H9 (cell line): ENCODE results near the gene SLC7A5. TPM values are rescaled to one million over a fixed set of nuclear protein-coding genes. Genes with fewer than 3 reads are reported as not detected.
"Not testable (repeated sequence)": the region's sequence is repeated elsewhere in the genome, so short reads cannot be mapped to it uniquely, and the experiment has no call there.

Experiments used
- DNase-seq: peaks from one replicate; pipeline ENCODE4 v3.0.0-alpha.2; 2017
- H2AFZ ChIP-seq: one replicate; pipeline ENCODE4 v1.6.1; 2013; ENCODE audit warnings: mild to moderate bottlenecking, low read length, control low read depth, moderate library complexity
- H2AK5ac ChIP-seq: 2 replicates; pipeline ENCODE4 v1.6.1; 2013; ENCODE audit warnings: low read length, control low read depth, mixed read lengths; ENCODE audit not compliant: insufficient read length
- H2BK120ac ChIP-seq: one replicate; pipeline ENCODE4 v1.6.1; 2013; ENCODE audit warnings: low read depth, mild to moderate bottlenecking, low read length, control low read depth, inconsistent platforms; ENCODE audit not compliant: poor library complexity, severe bottlenecking
- H2BK12ac ChIP-seq: 2 replicates; pipeline ENCODE4 v1.6.1; 2013; ENCODE audit warnings: low read length, control low read depth, mixed read lengths, low read depth; ENCODE audit not compliant: insufficient read length
- H2BK15ac ChIP-seq: 2 replicates; pipeline ENCODE4 v1.6.1; 2013; ENCODE audit warnings: low read depth, low read length, control low read depth
- H2BK20ac ChIP-seq: one replicate; pipeline ENCODE4 v1.6.1; 2013; ENCODE audit warnings: low read depth, mild to moderate bottlenecking, low read length, control low read depth, inconsistent platforms; ENCODE audit not compliant: poor library complexity, severe bottlenecking
- H2BK5ac ChIP-seq: 2 replicates; pipeline ENCODE4 v1.6.1; 2013; ENCODE audit warnings: low read length, control low read depth, mixed read lengths; ENCODE audit not compliant: insufficient read length
- H3K14ac ChIP-seq: 2 replicates; pipeline ENCODE4 v1.6.1; 2013; ENCODE audit warnings: low read length, control low read depth; ENCODE audit not compliant: insufficient read depth
- H3K18ac ChIP-seq: 2 replicates; pipeline ENCODE4 v1.6.1; 2013; ENCODE audit warnings: low read depth, mild to moderate bottlenecking, mixed read lengths, low read length, control low read depth; ENCODE audit not compliant: insufficient read length
- H3K23ac ChIP-seq: 2 replicates; pipeline ENCODE4 v1.6.1; 2013; ENCODE audit warnings: low read length, control low read depth, mixed read lengths, low read depth; ENCODE audit not compliant: insufficient read length
- H3K23me2 ChIP-seq: 2 replicates; pipeline ENCODE4 v1.6.1; 2013; ENCODE audit warnings: low read depth, mild to moderate bottlenecking, mixed read lengths, low read length, control low read depth; ENCODE audit not compliant: insufficient read length, poor library complexity, severe bottlenecking
- H3K27ac ChIP-seq: 2 replicates; pipeline ENCODE4 v1.5.1; 2013; ENCODE audit warnings: low read length, control low read depth, mixed read lengths, low read depth; ENCODE audit not compliant: insufficient read length
- H3K27me3 ChIP-seq: 2 replicates; pipeline ENCODE4 v1.6.1; 2013; ENCODE audit warnings: low read length, control low read depth, inconsistent platforms; ENCODE audit not compliant: insufficient read depth
- H3K4ac ChIP-seq: 2 replicates; pipeline ENCODE4 v1.6.1; 2013; ENCODE audit warnings: low read depth, mild to moderate bottlenecking, control low read depth, inconsistent platforms, low read length, moderate library complexity
- H3K4me1 ChIP-seq: 2 replicates; pipeline ENCODE4 v1.6.1; 2013; ENCODE audit warnings: low read length, control low read depth, inconsistent platforms; ENCODE audit not compliant: insufficient read depth
- H3K4me2 ChIP-seq: 2 replicates; pipeline ENCODE4 v1.6.1; 2013; ENCODE audit warnings: low read length, control low read depth, mixed read lengths; ENCODE audit not compliant: insufficient read length, insufficient read depth
- H3K56ac ChIP-seq: 2 replicates; pipeline ENCODE4 v1.6.1; 2013; ENCODE audit warnings: low read depth, mild to moderate bottlenecking, mixed read lengths, low read length, control low read depth; ENCODE audit not compliant: insufficient read length
- H3K79me1 ChIP-seq: 2 replicates; pipeline ENCODE4 v1.6.1; 2013; ENCODE audit warnings: low read depth, mild to moderate bottlenecking, moderate library complexity, low read length, control low read depth, inconsistent platforms; ENCODE audit not compliant: insufficient read depth, poor library complexity, severe bottlenecking
- H3K79me2 ChIP-seq: 2 replicates; pipeline ENCODE4 v1.6.1; 2013; ENCODE audit warnings: low read length, control low read depth, inconsistent platforms; ENCODE audit not compliant: insufficient read depth
- H3K9ac ChIP-seq: 2 replicates; pipeline ENCODE4 v1.6.1; 2013; ENCODE audit warnings: low read length, control low read depth, mixed read lengths; ENCODE audit not compliant: insufficient read length; ENCODE audit errors: extremely low read depth
- H3K9me3 ChIP-seq: one replicate; pipeline ENCODE4 v1.6.1; 2013; ENCODE audit warnings: low read depth, low read length, inconsistent platforms; ENCODE audit not compliant: control insufficient read depth
- H3T11ph ChIP-seq: one replicate; pipeline ENCODE4 v1.6.1; 2013; ENCODE audit warnings: mild to moderate bottlenecking, low read length, control low read depth, inconsistent platforms
- H4K20me1 ChIP-seq: one replicate; pipeline ENCODE4 v1.6.1; 2013; ENCODE audit not compliant: control insufficient read depth, insufficient read length, insufficient read depth
- H4K5ac ChIP-seq: 2 replicates; pipeline ENCODE4 v1.6.1; 2013; ENCODE audit warnings: low read depth, mild to moderate bottlenecking, mixed read lengths, low read length, control low read depth; ENCODE audit not compliant: insufficient read length
- H4K8ac ChIP-seq: replicated peaks from 2 replicates; pipeline ENCODE4 v1.6.1; 2013; ENCODE audit warnings: low read length, control low read depth, mixed read lengths, low read depth; ENCODE audit not compliant: insufficient read length
- H4K91ac ChIP-seq: 2 replicates; pipeline ENCODE4 v1.6.1; 2013; ENCODE audit warnings: low read depth, mild to moderate bottlenecking, moderate library complexity, mixed read lengths, low read length, control low read depth; ENCODE audit not compliant: insufficient read length
- H3K27ac Mint-ChIP-seq, 3 experiments: 2 replicates in 2 of 3; 3 replicates in 1 of 3; pipeline ENCODE4 v1.8.0; 2020 to 2021; ENCODE audit warnings: mixed read lengths in 3 of 3, mild to moderate bottlenecking in 1 of 3, moderate library complexity in 1 of 3
- H3K27me3 Mint-ChIP-seq: 2 replicates; pipeline ENCODE4 v1.8.0; 2021; ENCODE audit warnings: low read depth, mild to moderate bottlenecking, moderate library complexity, mixed read lengths
- H3K36me3 Mint-ChIP-seq, 3 experiments: 2 replicates in 2 of 3; 3 replicates in 1 of 3; pipeline ENCODE4 v1.8.0; 2020 to 2021; ENCODE audit warnings: low read depth in 3 of 3, mixed read lengths in 3 of 3; ENCODE audit not compliant: insufficient read depth in 1 of 3
- H3K4me1 Mint-ChIP-seq, 2 experiments: 2 replicates each; pipeline ENCODE4 v1.8.0; 2020; ENCODE audit warnings: mixed read lengths in 2 of 2
- H3K4me3 Mint-ChIP-seq, 2 experiments: 2 replicates in 1 of 2; 3 replicates in 1 of 2; pipeline ENCODE4 v1.8.0; 2020 to 2021; ENCODE audit warnings: mild to moderate bottlenecking in 2 of 2, mixed read lengths in 2 of 2, moderate library complexity in 1 of 2
- H3K9me3 Mint-ChIP-seq, 2 experiments: 2 replicates in 1 of 2; 3 replicates in 1 of 2; pipeline ENCODE4 v1.8.0; 2020; ENCODE audit warnings: mild to moderate bottlenecking in 2 of 2, mixed read lengths in 2 of 2, moderate library complexity in 1 of 2
- WGBS: extraction: QIAGEN DNeasy Blood & Tissue Kit; methylation state at CpG from one replicate; pipeline ENCODE4 v1.1.7; 2013; ENCODE audit warnings: missing lambda C conversion rate, low lambda C conversion rate, mixed read lengths; ENCODE audit not compliant: insufficient read length; ENCODE audit errors: extremely low coverage; 5-methylcytosine and 5-hydroxymethylcytosine counted together
- total RNA-seq: library from RNA; stranded (reverse); gene quantifications from 2 replicates; pipeline ENCODE4 v1.2.1, GENCODE V29; 2021
- TF ChIP-seq, protein P1 (sequence below): fragments of 200-600 bp; sonication (generic); conservative IDR thresholded peaks from 3 replicates; pipeline ENCODE4 v1.8.0; 2021; ENCODE audit warnings: antibody characterized with exemption, mild to moderate bottlenecking

The SLC7A5 gene
- total RNA-seq, 1 experiment from 2014 or later: 217 TPM

DNA sequence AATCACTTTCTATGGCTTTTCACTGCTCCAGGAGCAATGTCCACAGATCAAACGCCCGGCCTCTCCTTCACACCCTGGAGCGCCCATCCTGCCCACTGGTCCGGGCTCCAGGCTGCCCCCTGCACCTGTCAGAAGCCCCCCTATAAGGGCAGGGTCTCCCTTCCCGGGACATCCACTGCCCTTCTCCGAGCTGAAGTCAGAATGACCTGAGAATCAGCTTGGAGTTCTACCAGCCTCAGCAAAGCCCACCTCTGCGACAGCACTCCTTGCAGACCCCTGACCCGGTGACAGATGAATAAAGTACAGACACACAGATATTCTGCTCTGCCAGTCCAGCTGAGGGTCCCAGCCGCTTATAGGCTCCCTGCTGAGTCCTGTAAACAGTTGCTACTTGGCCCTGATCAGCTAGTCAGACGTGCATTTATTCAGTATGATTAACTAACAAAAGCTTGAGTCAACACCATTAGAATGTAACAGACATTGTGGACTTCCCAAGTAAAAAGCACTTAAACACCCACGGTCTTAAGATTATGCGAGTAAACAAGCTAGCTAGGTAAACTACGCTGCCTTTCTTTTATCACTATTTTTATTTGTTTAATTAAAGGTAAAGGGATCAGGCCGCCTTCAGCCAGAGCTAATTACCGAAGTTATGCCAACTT lies 4.8 kb downstream of the SLC7A5 start:
- peaks cover 16% of the 10 kb centered on the region; the same call in 1 of the 2 replicates for H3K79me2 ChIP-seq
- H2BK5ac ChIP-seq: no peak overlapping the region
- H3K56ac ChIP-seq: no peak overlapping the region
- H3K23ac ChIP-seq: no peak overlapping the region
- no peak overlapping the region for H4K8ac ChIP-seq
- H2AFZ ChIP-seq: no peak overlapping the region
- no peak for DNase-seq
- H3K9me3 ChIP-seq: no peaks in the 10 kb centered on the region
- peaks cover 11% of the 10 kb centered on the region; the same call in 1 of the 2 replicates for H3K27me3 ChIP-seq
- H3K4me2 ChIP-seq: no peak overlapping the region
- H3K4me1 ChIP-seq: no peaks in the 10 kb centered on the region; the same call in 1 of the 2 replicates
- Mint-ChIP-seq H3K27ac (no peak overlapping the region), H3K36me3 (peaks cover 47 to 61% (median 53%) of the 10 kb centered on the region in 3 experiments), H3K4me1 (peaks cover 39 to 49% of the 10 kb centered on the region in 2 experiments), H3K9me3 (no peaks in the 10 kb centered on the region; a peak in 1 of 5 replicates), H3K4me3 (peak overlapping the region; percentile 34 to 35; a peak in 3 of 5 replicates), H3K27me3 (peaks cover 66% of the 10 kb centered on the region)
- H2AK5ac ChIP-seq: no peak overlapping the region
- no peak overlapping the region for H3K4ac ChIP-seq
- H4K20me1 ChIP-seq: no peaks in the 10 kb centered on the region
- H4K91ac ChIP-seq: no peak overlapping the region
- no peak overlapping the region for H3K14ac ChIP-seq
- peaks cover 3% of the 10 kb centered on the region for H3K79me1 ChIP-seq
- H3K23me2 ChIP-seq: peaks cover 8% of the 10 kb centered on the region
- H2BK120ac ChIP-seq: no peak overlapping the region
- H3K27ac ChIP-seq: no peak overlapping the region
- no CpG with 5 or more reads among the region's 15 CpGs for WGBS
- H4K5ac ChIP-seq: no peak overlapping the region
- no peak overlapping the region for H3K9ac ChIP-seq
- TF ChIP-seq, protein P1, sequence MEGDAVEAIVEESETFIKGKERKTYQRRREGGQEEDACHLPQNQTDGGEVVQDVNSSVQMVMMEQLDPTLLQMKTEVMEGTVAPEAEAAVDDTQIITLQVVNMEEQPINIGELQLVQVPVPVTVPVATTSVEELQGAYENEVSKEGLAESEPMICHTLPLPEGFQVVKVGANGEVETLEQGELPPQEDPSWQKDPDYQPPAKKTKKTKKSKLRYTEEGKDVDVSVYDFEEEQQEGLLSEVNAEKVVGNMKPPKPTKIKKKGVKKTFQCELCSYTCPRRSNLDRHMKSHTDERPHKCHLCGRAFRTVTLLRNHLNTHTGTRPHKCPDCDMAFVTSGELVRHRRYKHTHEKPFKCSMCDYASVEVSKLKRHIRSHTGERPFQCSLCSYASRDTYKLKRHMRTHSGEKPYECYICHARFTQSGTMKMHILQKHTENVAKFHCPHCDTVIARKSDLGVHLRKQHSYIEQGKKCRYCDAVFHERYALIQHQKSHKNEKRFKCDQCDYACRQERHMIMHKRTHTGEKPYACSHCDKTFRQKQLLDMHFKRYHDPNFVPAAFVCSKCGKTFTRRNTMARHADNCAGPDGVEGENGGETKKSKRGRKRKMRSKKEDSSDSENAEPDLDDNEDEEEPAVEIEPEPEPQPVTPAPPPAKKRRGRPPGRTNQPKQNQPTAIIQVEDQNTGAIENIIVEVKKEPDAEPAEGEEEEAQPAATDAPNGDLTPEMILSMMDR: no peak
- no peak overlapping the region for H2BK12ac ChIP-seq
- H2BK20ac ChIP-seq: no peak overlapping the region
- H3T11ph ChIP-seq: no peak overlapping the region
- no peak overlapping the region for H3K18ac ChIP-seq
- no peak overlapping the region for H2BK15ac ChIP-seq

DNA sequence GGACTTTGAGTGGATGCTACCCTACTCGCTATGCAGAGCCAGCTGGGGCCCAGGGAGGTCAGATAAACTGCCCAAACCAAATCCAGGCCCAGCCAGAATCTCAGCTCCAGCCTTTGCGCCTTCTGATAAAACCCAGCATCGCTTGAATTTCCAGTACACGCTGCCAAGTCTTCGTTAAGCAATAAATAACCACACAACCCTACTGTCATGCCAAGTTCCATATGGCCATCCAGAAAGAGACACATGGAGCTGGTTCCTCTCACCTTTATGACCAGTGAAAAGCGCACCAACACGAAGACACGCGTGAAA lies 6.0 kb downstream of the SLC7A5 start:
- H3K18ac ChIP-seq, H3K4ac ChIP-seq, H2BK15ac ChIP-seq, H2BK5ac ChIP-seq, H2AK5ac ChIP-seq, H4K20me1 ChIP-seq, H3T11ph ChIP-seq, H3K27ac Mint-ChIP-seq, H3K4me1 ChIP-seq, H3K56ac ChIP-seq, H2BK12ac ChIP-seq, H3K9ac ChIP-seq, H3K14ac ChIP-seq, H4K8ac ChIP-seq, H4K91ac ChIP-seq, H3K79me1 ChIP-seq, H2AFZ ChIP-seq, H3K9me3 Mint-ChIP-seq, H3K23me2 ChIP-seq, H3K27me3 ChIP-seq, H3K23ac ChIP-seq, H3K27ac ChIP-seq, DNase-seq, H4K5ac ChIP-seq, H3K4me2 ChIP-seq, H3K9me3 ChIP-seq, H2BK20ac ChIP-seq, H2BK120ac ChIP-seq: not testable (repeated sequence)
- Mint-ChIP-seq H3K4me3 (peak overlapping the region in 1 of 2 experiments; percentile 25; a peak in 1 of 5 replicates), H3K4me1 (peaks cover 38 to 44% of the 10 kb centered on the region in 2 experiments), H3K27me3 (peaks cover 61% of the 10 kb centered on the region), H3K36me3 (peaks cover 46 to 67% (median 49%) of the 10 kb centered on the region in 3 experiments)
- no CpG with 5 or more reads among the region's 9 CpGs for WGBS
- peaks cover 16% of the 10 kb centered on the region; the same call in 1 of the 2 replicates for H3K79me2 ChIP-seq
